Measurements from ENCODE around the gene TLX3. TPM values are rescaled to one million over a fixed set of nuclear protein-coding genes. Genes with fewer than 3 reads are reported as not detected.

The TLX3 gene
- total RNA-seq, 4 donors from 2014 or later, result not detected

Small RNA genes lying within 50 kb of the gene (small RNA-seq; reads per million reads assigned to genes)
- 0 reads per million in 4 donors for gene AC091980.1
- gene RN7SL339P, result 0 to 0.14 (median 0) reads per million in 4 donors

Other genes with a start within 250 kb of the TLX3 start
- 1,000 to 10,000 TPM in 1 of 4 donors, 100 to 1,000 TPM in 3; 394 to 1,052 (median 904) TPM for gene NPM1, start 78.6 kb downstream of the TLX3 start, total RNA-seq
- under 1 TPM in 3 of 4 donors, not detected in 1; 0.15 to 0.29 (median 0.19) TPM for gene FGF18, start 110.4 kb downstream of the TLX3 start, total RNA-seq

Measured in esophagus squamous epithelium (tissue), 4 donors.